Adrenal gland (tissue), 12 donors: ENCODE measurements around the gene ADSS1. TPM values are rescaled to one million over a fixed set of nuclear protein-coding genes. Genes with fewer than 3 reads are reported as not detected.
A peak's percentile ranks its signal among the peaks of the same experiment; 100 is the strongest.

Experiments
- DNase-seq, 7 donors: peaks; one replicate each; pipeline ENCODE4 v3.0.0-alpha.2; 2019 to 2020
- H3K27ac ChIP-seq, 5 donors: fragments of 200-600 bp; sonication (generic) in 4 of 5; 1 replicate in 3 of 5; 2 replicates in 2 of 5; pipeline versions ENCODE4 v1.5.1 to v1.8.0; 2016 to 2020; ENCODE audit warnings: mild to moderate bottlenecking in 1 of 5
- H3K27me3 ChIP-seq: fragments of 200-600 bp; 2 replicates; pipeline ENCODE4 v1.8.0; 2021
- H3K36me3 ChIP-seq, 2 donors: fragments of 200-600 bp; replicated peaks in 1 of 2; 1 replicate in 1 of 2; 2 replicates in 1 of 2; pipeline versions ENCODE4 v1.5.1 to v1.8.0; 2018 to 2022
- H3K4me1 ChIP-seq, 2 donors: fragments of 200-600 bp; replicated peaks in 1 of 2; 1 replicate in 1 of 2; 2 replicates in 1 of 2; pipeline versions ENCODE4 v1.5.1 to v1.8.0; 2018 to 2021
- H3K4me3 ChIP-seq, 4 donors: fragments of 200-600 bp; sonication (generic) in 3 of 4; one replicate each; pipeline ENCODE4 v1.5.1; 2016 to 2018
- H3K9me3 ChIP-seq, 3 donors: fragments of 200-600 bp; sonication (generic) in 1 of 3; replicated peaks in 1 of 3; 1 replicate in 2 of 3; 2 replicates in 1 of 3; pipeline versions ENCODE4 v1.5.1 to v1.8.0; 2016 to 2021
- CTCF ChIP-seq, 6 experiments: fragments of 450-650 bp in 4 of 6; fragments of 200-600 bp in 2 of 6; sonication (generic) in 1 of 6; IDR thresholded peaks; 1 replicate in 5 of 6; 2 replicates in 1 of 6; pipeline versions ENCODE4 v1.5.1 to v1.8.0; 2016 to 2021; ENCODE audit warnings: antibody characterized with exemption in 6 of 6, mild to moderate bottlenecking in 2 of 6, moderate library complexity in 1 of 6
- POLR2A ChIP-seq, 2 donors: fragments of 450-650 bp; IDR thresholded peaks; one replicate each; pipeline ENCODE4 v1.6.1; 2017; ENCODE audit warnings: antibody characterized with exemption in 2 of 2, mild to moderate bottlenecking in 2 of 2, moderate library complexity in 1 of 2
- WGBS, 4 donors: extraction: QIAGEN DNeasy Blood & Tissue Kit in 2 of 4; methylation state at CpG; one replicate each; pipeline versions ENCODE4 v1.1.5 to v1.1.7; 2013 to 2017; 5-methylcytosine and 5-hydroxymethylcytosine counted together
- intact Hi-C, 2 donors: fragments of 100-400 bp; cut with DNase I; formaldehyde crosslinking; loops; one replicate each; pipeline versions ENCODE4 v1.14.1 to v1.15.0; 2022 to 2023
- polyA plus RNA-seq, 3 donors: library from polyadenylated mRNA; stranded (reverse); fragments of 200-250 nt in 2 of 3; fragments of 350-450 nt in 1 of 3; fragmentation: Illumina TruSeq in 1 of 3; extraction: RNeasy Lipid Tissue Mini Kit (QIAGEN cat#74804) in 1 of 3; gene quantifications; one replicate each; pipeline ENCODE4 v1.2.3, GENCODE V29; 2013 to 2014
- total RNA-seq, 9 donors: library from RNA; depleted of rRNA in 4 of 9; stranded (reverse); fragments of >200 nt in 4 of 9; fragments of 120-200 nt in 1 of 9; fragmentation: NEBNext Ultra II Directional in 1 of 9; extraction: Animal tissue kit (Norgen Biotek cat#: 25700) in 1 of 9; gene quantifications; one replicate each; pipeline versions ENCODE4 v1.1.0 to v1.2.4, GENCODE V29; 2013 to 2023
- donor health status: healthy with polysubstance abuse.
- donor health status: Bipolar disorder and iron deficiency.
- donor health status: DM: yes; HTN: yes; CAD: no.
- donor health status: DM: no; HTN: no; CAD: no.
- donor health status: DM: no; HTN: no; CAD: no.
- donor health status: DM: yes; HTN: yes; CAD: no.

Gene ADSS1
- total and polyA plus RNA-seq, 12 donors = 4.0 to 39.1 (median 16.9) TPM

DNA sequence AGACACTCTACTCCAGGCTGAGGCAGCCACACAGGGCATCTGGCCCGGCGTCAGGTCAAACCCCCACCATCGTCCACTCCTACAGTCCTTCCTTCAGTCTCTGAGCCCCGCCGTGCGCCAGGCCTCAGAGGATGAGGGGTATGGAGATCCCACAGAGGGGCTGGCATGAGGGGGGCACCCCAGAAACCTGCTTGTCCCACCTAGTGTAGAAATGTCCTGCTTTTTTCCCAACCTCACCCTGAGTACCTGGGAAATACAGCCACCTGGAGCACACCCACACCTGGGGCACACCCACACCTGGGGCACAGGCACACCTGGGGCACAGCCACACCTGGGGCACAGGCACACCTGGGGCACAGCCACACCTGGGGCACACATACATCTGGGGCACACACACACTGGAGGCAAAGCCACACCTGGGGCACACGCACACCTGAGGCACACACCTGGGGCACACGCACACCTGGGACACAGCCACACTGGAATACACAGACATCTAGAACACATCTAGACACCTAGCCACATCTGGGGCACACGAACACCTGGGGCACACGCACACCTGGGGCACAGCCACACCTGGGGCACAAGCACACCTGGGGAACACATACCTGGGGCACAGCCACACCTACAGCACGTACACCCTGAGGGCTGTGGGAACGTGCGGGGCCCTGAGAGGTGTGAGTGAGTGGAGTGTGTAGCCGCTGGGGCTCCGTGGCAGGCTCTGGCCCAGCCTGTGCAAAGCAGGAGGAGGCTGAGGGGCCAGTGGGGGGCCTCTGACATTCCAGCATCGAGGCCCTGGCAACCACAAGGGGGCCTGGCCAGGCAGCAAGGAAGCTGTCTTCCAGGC, 53.2 kb downstream of the ADSS1 start:
- WGBS, 4 donors = 84 to 94% (median 85%) methylated on average over 11 to 16 of the region's 16 CpGs
- Histone ChIP-seq H3K27ac (no peak overlapping the region), H3K36me3 (peaks cover 0 to 54% of the 10 kb centered on the region in 2 donors), H3K4me1 (no peaks in the 10 kb centered on the region), H3K27me3 (no peaks in the 10 kb centered on the region), H3K9me3 (no peaks in the 10 kb centered on the region), H3K4me3 (no peak overlapping the region)
- intact Hi-C loops = no loop called here
- TF ChIP-seq POLR2A (IDR thresholded peaks at IDR 0.05) = no peak
- no peak for TF ChIP-seq CTCF (IDR thresholded peaks at IDR 0.05)
- DNase-seq = no peak

- Histone ChIP-seq H3K9me3 (no peaks in the 10 kb centered on the region), H3K27ac (peak overlapping the region in 1 of 5 donors; percentile 34), H3K4me1 (no peaks in the 10 kb centered on the region), H3K36me3 (peaks cover 0 to 48% of the 10 kb centered on the region in 2 donors), H3K4me3 (no peak overlapping the region), H3K27me3 (no peaks in the 10 kb centered on the region)
- TF ChIP-seq CTCF (IDR thresholded peaks at IDR 0.05) (no peak), POLR2A (IDR thresholded peaks at IDR 0.05) (no peak)
- no peak for DNase-seq
- intact Hi-C loops = no loop called here
- 82 to 86% (median 83%) methylated on average over 6 to 15 of the region's 15 CpGs for WGBS, 4 donors
Observed at GRCh38 chr14:104777808-104778249, 53.8 kb downstream of the ADSS1 start.

- H3K4me3 ChIP-seq = no peak overlapping the region
- WGBS, 4 donors = 85 to 91% (median 90%) methylated on average over 8 to 15 of the region's 15 CpGs
- TF ChIP-seq CTCF (IDR thresholded peaks at IDR 0.05) = no peak
- TF ChIP-seq POLR2A (IDR thresholded peaks at IDR 0.05) = no peak
- H3K27ac ChIP-seq = no peak overlapping the region
- intact Hi-C loops = no loop called here
- H3K4me1 ChIP-seq = no peaks in the 10 kb centered on the region
- no peaks in the 10 kb centered on the region for H3K27me3 ChIP-seq
- DNase-seq = no peak
- peaks cover 0 to 38% of the 10 kb centered on the region in 2 donors for H3K36me3 ChIP-seq
- H3K9me3 ChIP-seq = no peaks in the 10 kb centered on the region
Observed at GRCh38 chr14:104778694-104779331, 54.8 kb downstream of the ADSS1 start.

- H3K27ac ChIP-seq = no peak overlapping the region
- no peak overlapping the region for H3K4me3 ChIP-seq
- no peaks in the 10 kb centered on the region for H3K9me3 ChIP-seq
- WGBS, 4 donors = 88 to 93% (median 90%) methylated on average over 19 to 32 of the region's 32 CpGs
- peaks cover 0 to 30% of the 10 kb centered on the region in 2 donors for H3K36me3 ChIP-seq
- H3K4me1 ChIP-seq = peaks cover 0 to 4% of the 10 kb centered on the region in 2 donors
- intact Hi-C loops = no loop called here
- no peak for TF ChIP-seq CTCF (IDR thresholded peaks at IDR 0.05)
- no peak for TF ChIP-seq POLR2A (IDR thresholded peaks at IDR 0.05)
- no peaks in the 10 kb centered on the region for H3K27me3 ChIP-seq
- DNase-seq = no peak
Observed at GRCh38 chr14:104779776-104780512, 55.9 kb downstream of the ADSS1 start.
